ENCODE results near the gene CXCL9. TPM values are rescaled to one million over a fixed set of nuclear protein-coding genes. Genes with fewer than 3 reads are reported as not detected.

Gene CXCL9
- total and polyA plus RNA-seq, 11 donors: 0.07 to 372 (median 0.45) TPM; not detected in 1

- 49 to 76% (median 71%) methylated on average over 2 of the region's 2 CpGs for WGBS, 4 donors
- Histone ChIP-seq H3K4me1 (peaks cover 0 to 4% (median 0%) of the 10 kb centered on the region in 12 donors), H3K27ac (peak overlapping the region in 4 of 12 donors; percentile 10 to 22 (median 18)), H3K36me3 (peaks cover 0 to 100% (median 93%) of the 10 kb centered on the region in 9 donors), H3K27me3 (no peaks in the 10 kb centered on the region), H3K9me3 (no peaks in the 10 kb centered on the region), H3K4me3 (no peak overlapping the region)
- peak in 3 of 4 donors; percentile 80 to 91 (median 89) for ATAC-seq
- no peak for TF ChIP-seq CTCF (IDR thresholded peaks at IDR 0.05)
- intact Hi-C loops (cut with DNase I): no loop called here
- DNase-seq: no peak
Measured at GRCh38 chr4:75953509-75953908, 53.8 kb downstream of the CXCL9 start.

Other genes with a start within 250 kb of the CXCL9 start
- gene PPEF2, start 105.1 kb downstream of the CXCL9 start, total RNA-seq: not detected
- not detected for gene PPEF2, start 105.1 kb downstream of the CXCL9 start, polyA plus RNA-seq
- gene NAAA, start 66.5 kb downstream of the CXCL9 start, total RNA-seq: 10 to 100 TPM in 6 of 9 donors, 1 to 10 TPM in 3; 6.1 to 67.0 (median 21.3) TPM
- 1 to 10 TPM; 6.0 to 6.4 TPM for gene NAAA, start 66.5 kb downstream of the CXCL9 start, polyA plus RNA-seq
- gene SDAD1, start 16.6 kb downstream of the CXCL9 start, total RNA-seq: 10 to 100 TPM; 15.8 to 29.6 (median 21.0) TPM
- 10 to 100 TPM in 1 of 2 donors, 1 to 10 TPM in 1; 6.4 to 15.8 TPM for gene SDAD1, start 16.6 kb downstream of the CXCL9 start, polyA plus RNA-seq
- gene CXCL10, start 16.0 kb upstream of the CXCL9 start, total RNA-seq: 100 to 1,000 TPM in 1 of 9 donors, 10 to 100 TPM in 1, 1 to 10 TPM in 1, under 1 TPM in 3, not detected in 3; 0.47 to 252 (median 2.3) TPM
- under 1 TPM; 0.10 to 0.34 TPM for gene CXCL10, start 16.0 kb upstream of the CXCL9 start, polyA plus RNA-seq
- 10 to 100 TPM in 1 of 9 donors, 1 to 10 TPM in 1, under 1 TPM in 1, not detected in 6; 0.36 to 70.7 (median 3.3) TPM for gene CXCL11, start 28.6 kb upstream of the CXCL9 start, total RNA-seq
- under 1 TPM in 1 of 2 donors, not detected in 1; 0.06 TPM for gene CXCL11, start 28.6 kb upstream of the CXCL9 start, polyA plus RNA-seq
- 100 to 1,000 TPM in 2 of 9 donors, 10 to 100 TPM in 7; 38.8 to 230 (median 73.4) TPM for gene ART3, start 67.2 kb upstream of the CXCL9 start, total RNA-seq
- gene ART3, start 67.2 kb upstream of the CXCL9 start, polyA plus RNA-seq: 100 to 1,000 TPM in 1 of 2 donors, 10 to 100 TPM in 1; 67.8 to 139 TPM
- gene NUP54, start 140.9 kb upstream of the CXCL9 start, total RNA-seq: 10 to 100 TPM; 14.2 to 26.7 (median 18.1) TPM
- 10 to 100 TPM; 10.7 to 12.8 TPM for gene NUP54, start 140.9 kb upstream of the CXCL9 start, polyA plus RNA-seq
- 100 to 1,000 TPM in 3 of 9 donors, 10 to 100 TPM in 6; 84.9 to 208 (median 96.0) TPM for gene SCARB2, start 206.3 kb upstream of the CXCL9 start, total RNA-seq
- gene SCARB2, start 206.3 kb upstream of the CXCL9 start, polyA plus RNA-seq: 100 to 1,000 TPM in 1 of 2 donors, 10 to 100 TPM in 1; 98.1 to 108 TPM
- gene FAM47E, start 244.2 kb upstream of the CXCL9 start, total RNA-seq: 1 to 10 TPM in 8 of 9 donors, under 1 TPM in 1; 0.48 to 4.9 (median 2.5) TPM
- 1 to 10 TPM in 1 of 2 donors, under 1 TPM in 1; 0.36 to 3.2 TPM for gene FAM47E, start 244.2 kb upstream of the CXCL9 start, polyA plus RNA-seq

All from heart left ventricle (tissue), 16 donors.